GM15510 (cell line): ENCODE results near the gene PLD2.
A peak's percentile ranks its signal among the peaks of the same experiment; 100 is the strongest.

Experiments
- POLR2A ChIP-seq: IDR thresholded peaks from 3 replicates; pipeline ENCODE4 v1.6.1; 2011; ENCODE audit warnings: borderline replicate concordance; ENCODE audit not compliant: insufficient read length; ENCODE audit errors: extremely low read depth

PLD2 gene

GRCh38 chr17:4810696-4811290 lies 3.8 kb downstream of the PLD2 start:
- TF ChIP-seq POLR2A: no peak

DNA sequence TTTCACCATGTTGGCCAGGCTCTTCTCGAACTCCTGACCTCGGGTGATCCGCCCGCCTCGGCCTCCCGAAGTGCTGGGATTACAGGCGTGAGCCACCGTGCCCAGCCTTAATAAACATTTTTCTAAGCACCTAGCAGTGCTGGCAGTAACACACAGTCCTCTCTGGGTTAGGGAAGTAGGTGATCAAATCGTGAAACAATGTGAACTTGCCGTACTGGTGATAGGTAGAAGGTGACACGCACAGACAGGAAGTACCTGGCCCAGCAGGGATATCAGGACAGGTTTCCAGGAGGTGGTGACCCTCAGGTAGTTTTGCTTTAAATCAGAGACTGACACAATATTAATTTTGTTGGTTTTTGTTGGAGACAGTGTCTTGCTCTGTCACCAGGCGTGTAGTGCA lies 4.5 kb downstream of the PLD2 start:
- no peak for TF ChIP-seq POLR2A

GRCh38 chr17:4812690-4813089 lies 5.7 kb downstream of the PLD2 start:
- no peak for TF ChIP-seq POLR2A

DNA sequence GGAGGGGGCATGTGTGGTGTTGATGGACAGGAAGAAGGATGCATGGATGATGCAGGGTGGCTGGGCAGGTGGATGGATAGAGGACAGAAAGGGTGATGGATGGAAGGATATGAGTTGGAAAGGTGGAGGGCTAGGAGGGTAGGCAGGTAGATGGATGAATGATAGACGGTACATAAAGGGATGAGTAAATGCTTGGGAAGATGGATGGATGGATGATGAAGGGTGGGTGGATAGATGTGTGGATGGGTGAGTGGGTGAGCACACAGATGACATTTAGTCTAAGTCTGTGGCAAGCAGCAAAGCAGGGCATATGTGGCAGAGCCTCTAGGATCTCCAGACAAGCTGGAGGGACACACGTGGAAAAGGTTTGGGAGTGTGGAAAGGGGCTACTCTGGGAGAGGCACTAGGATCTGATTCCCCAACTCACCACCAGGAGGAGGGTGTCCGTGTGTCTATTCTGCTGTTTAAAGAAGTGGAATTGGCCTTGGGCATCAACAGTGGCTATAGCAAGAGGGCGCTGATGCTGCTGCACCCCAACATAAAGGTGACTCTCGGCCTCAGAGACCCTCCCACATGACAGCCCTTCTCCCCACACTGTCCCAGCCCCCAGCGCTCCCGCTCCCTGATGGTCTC lies 8.2 kb downstream of the PLD2 start:
- TF ChIP-seq POLR2A: no peak

- no peak for TF ChIP-seq POLR2A
Measured at GRCh38 chr17:4816826-4817225, 9.9 kb downstream of the PLD2 start.

DNA sequence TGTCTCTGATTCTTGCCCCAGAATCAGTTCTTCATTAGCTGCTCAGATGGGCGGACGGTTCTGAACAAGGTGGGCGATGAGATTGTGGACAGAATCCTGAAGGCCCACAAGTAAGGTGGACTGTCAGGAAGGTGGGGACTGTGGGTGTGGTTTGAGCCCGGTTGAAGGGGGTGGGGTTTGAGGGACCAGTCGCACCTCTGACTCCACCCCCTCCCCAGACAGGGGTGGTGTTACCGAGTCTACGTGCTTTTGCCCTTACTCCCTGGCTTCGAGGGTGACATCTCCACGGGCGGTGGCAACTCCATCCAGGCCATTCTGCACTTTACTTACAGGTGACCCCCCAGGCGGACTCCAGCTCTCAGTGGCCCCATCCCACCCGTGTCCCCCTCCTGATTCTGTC lies 11.3 kb downstream of the PLD2 start:
- no peak for TF ChIP-seq POLR2A

DNA sequence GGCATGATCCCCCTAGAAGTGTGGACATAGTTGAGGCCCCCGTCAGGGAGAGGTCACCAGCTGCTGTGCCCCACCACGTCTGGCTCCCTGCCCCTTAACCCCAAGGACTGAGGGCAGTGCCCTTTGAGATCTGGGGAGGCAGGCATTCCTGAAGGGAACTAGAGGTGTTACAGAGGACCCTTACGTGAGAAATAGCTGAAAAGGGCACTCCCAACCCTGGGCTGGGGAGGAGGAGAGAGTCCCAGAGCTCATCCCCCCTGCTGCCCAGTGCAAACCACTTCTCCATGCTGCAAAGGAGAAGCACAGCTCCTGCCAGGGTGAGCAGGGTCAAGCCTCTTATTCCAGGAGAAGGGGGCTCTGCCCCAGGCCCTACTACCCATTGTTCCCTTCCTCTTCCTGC lies 15.9 kb downstream of the PLD2 start:
- TF ChIP-seq POLR2A: no peak

DNA sequence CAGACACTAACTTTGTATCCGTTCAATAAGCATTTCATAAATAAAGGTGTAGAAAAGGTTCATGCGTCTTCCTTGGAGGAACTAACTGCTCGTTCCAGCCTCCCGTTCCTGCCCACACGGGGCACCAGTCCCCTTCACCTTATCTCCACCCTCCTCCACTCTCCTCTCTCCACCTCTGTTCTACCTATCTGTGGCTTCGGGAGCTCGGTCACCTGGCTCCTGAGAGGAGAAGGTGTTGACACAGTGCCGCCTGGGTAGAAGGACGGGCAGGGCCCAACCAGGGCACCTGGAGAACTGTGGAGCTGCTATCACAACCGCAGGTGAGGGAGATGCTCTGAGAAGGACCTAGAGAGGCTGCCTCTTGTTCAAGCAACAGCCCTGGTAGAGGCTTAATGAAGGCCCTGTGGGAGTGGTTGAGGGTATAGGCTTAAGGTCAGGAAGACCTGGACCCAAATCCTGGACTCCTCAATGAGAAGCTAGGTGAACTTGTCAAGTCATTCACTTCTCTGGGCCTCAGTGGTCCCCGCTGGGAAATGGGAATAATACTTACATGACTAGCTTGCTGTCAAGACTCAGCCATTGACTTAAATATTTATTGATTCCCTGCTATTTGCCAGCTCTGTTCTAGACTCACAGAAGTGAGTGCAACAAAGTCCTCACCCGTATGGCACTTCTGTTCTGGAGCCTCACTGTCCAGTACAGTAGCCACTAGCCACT lies 16.6 kb downstream of the PLD2 start:
- no peak for TF ChIP-seq POLR2A

- TF ChIP-seq POLR2A: no peak
Measured at GRCh38 chr17:4827399-4827798, 20.4 kb downstream of the PLD2 start.

- TF ChIP-seq POLR2A: peak; percentile 73
Measured at GRCh38 chr17:4833178-4833940, 26.4 kb downstream of the PLD2 start, which contains the start of gene MINK1. MINK1 (plus strand) TSS chr17:4833340; CDS start chr17:4833584, 244 bp downstream.

GRCh38 chr17:4833941-4834680 lies 27.2 kb downstream of the PLD2 start:
- TF ChIP-seq POLR2A: no peak

GRCh38 chr17:4834681-4835020 lies 27.7 kb downstream of the PLD2 start:
- no peak for TF ChIP-seq POLR2A

DNA sequence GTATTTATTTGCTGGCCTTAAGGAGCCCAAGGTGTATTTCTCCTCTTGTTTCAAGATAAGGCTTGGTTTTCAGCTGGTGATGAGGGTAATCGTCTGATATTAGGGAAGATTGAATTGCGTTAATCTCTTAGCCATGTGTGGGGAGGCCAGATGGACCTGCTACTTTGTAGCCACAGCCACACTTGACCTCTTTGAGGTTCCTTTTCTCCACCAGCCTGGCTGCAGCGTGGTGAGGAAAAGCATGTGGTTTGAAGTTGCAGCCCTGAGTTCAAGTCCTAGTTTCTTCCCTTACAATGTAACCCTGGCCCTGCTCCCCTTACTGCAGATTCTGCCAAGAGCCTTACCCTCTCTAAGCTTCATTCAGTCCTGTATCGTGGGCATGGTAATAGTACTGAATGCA lies 29.3 kb downstream of the PLD2 start:
- TF ChIP-seq POLR2A: no peak

GRCh38 chr17:4837471-4838308 lies 30.7 kb downstream of the PLD2 start:
- no peak for TF ChIP-seq POLR2A
